Activated T-helper 1 cell treated with Interleukin-2 at 50 U/mL for 16 hours (primary cell): ENCODE measurements around the gene DQX1.

Source experiments
- DNase-seq: peaks from one replicate; pipeline ENCODE4 v3.0.0-alpha.2; 2020; ENCODE audit warnings: low read depth

DQX1 gene

DNA sequence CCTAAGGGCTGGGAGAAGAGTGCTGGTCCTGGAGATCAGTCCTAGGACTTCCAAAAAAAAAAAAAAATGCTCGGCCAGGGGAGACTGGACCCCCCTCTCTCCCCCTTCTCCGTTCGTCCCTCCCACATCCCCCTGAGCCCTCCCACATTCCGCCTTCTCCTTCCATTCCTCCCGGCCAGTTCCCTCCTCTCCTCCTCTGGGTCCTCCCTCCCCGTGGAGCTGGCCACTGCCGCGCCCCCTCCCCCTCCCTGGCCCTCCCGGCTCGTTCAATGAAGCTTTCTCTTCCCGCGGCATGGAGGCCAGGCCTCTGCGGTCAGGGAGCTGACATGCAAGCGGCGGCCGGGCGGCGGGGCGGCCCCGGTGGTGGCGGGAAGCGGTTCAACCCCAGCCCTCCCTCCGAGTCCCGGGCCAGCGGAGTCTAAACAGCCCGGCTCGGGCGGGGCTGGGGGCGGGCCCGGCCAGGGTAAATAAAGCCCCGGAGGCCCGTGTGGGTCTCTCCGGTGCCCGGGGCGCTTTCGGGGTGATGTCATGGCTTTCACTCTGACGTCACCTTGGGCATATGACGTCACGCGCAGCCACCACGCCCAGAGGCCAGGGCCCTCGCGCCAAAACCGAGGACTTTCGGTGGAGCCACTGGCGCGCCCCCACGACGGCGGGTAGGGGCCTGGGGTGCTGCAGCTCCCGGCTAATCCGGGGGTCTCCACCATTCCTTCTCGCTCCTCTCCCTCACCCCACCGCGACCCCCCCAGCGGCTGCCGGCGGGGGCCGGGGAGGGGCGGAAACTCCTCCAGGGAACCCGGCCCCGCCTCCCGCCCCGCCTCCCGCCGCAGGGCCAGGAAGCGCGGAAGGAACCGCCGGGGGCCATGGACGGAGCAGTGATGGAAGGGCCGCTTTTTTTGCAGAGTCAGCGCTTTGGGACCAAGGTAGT is 28.1 kb upstream of the DQX1 start, which contains the start of the genes DOK1 and LOXL3:
DOK1 (plus strand) TSS at position 829 of the 928 bp plus-strand sequence; CDS start at position 864, 35 bp downstream.
LOXL3 (minus strand) TSS at position 51 of the 928 bp plus-strand sequence. CDS start 1,308 bp downstream, outside the sequence.
- peak; percentile 70 for DNase-seq

DNA sequence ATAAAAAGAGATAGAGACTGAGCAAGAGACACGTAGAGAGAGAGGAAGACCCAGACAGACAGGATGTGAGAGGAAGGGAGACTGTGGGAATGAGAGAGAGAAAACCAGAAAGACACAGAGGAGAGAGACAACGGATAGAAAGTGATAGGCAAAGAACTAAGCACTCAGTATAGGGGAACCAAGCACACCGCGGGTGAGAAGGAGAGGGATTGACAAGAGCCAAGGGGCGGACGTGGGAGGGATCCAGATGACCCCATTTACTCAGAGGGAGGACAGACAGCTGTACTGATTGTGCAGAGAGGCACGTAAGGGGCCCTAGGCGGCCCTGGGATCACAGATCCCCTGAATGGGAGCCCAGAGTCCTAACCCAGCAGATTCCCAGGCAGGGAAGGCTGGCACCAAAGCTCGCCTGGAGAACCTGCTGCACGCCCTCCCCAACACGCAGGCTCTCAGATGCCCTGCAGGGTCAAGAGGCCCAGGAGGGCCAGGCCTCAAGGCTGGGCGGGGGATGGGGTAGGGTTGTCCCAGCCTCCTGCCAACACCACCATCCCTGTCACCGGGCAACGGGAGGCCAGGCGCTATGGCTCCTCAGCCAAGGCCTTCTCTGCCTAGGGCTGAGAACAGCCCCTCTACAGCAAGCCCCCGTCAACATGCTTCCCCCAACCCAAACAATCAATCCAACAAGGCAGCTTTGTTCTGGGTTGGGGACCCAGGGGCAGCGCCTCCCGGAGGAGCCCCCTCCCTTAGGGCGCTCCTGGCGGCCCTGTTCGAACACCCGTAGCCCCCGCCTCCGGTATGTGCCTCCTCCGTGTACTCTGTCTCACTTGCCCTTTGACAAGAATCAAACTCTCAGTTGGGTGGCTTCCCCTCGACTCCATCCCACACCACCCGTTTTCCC is 27.1 kb upstream of the DQX1 start:
- DNase-seq, result no peak

DNA sequence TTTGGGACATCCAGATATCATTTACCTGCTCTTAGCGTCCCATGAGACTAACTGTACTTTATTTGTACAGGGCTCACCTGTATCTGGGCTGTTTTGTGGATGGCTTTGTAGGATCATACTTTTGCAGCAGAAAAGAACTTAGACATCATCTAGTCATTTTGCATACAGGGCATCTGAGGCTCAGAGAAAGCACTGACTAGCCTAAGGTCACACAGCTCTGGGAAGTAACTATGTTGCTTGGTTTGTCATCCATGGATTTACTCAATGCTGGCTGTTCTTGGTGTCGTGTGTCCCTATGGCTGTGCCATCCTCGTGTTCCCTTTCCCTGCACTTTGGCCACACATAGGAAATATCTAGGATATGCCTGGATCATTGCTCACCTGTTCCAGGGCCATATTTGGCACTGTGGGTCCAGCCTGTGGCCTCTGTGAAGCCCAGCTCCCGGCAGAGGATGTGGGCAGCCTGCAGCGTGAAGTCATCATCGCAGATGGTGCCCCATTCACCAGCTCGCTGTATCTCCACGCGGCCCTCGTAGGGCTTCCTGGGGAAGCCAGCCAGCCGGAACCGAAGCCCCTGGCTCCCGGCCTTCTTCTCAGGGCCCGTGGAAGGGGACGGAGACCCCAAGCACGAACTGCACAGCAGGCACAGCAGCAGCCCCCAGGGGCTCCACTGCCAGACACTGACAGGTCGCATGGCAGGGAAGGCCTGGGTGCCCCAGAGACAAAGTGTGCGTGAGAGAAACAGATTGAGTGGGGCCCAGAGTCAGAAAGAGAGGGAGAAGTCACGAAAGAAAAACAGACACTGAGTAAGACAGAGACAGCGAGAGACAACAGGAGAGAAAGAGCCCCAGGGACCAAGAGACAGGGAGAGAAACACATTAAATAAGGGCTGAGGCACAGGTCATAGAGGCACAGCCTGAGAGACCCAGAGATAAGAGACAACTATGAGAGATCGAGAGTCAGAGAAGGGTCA is 26.2 kb upstream of the DQX1 start:
- DNase-seq, result no peak

DNA sequence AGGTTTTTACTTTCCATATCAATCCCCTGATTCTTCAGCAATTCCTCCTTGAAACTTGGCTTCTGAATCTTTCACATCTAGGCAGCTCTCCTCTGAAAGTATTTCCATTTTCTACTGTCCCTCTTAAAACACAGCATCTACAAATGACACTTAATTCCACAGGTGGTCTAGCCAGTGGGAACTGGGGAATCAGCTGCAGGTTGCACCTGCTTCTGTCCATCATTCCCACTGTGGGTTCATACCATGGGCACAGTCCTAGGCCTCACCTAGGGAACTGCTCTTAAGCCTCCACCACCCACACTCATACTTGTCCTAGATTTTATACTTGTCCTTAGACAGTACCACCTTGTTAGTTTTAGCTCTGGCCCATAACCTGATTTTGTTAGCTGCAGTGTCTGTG is 25.5 kb upstream of the DQX1 start:
- no peak for DNase-seq

DNA sequence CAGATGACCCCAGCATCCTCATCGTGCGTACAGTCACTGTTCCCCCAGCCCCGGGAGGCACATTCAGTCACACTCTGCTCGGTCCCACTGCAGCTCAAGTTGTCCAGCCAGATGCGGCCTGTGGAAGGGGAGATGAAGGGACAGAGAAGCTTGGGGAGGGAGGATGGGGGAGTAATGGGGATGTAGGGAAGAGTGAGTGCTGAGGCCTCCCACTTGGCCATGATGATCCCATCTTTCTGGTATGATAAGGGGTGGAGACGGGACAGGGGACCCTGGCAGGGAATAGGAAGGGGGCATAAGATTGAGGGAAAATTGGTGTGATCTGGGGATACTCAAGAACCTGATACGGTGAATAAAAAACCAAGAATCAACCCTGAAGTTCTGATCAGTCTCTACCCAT is 24.2 kb upstream of the DQX1 start:
- DNase-seq, result no peak

DNA sequence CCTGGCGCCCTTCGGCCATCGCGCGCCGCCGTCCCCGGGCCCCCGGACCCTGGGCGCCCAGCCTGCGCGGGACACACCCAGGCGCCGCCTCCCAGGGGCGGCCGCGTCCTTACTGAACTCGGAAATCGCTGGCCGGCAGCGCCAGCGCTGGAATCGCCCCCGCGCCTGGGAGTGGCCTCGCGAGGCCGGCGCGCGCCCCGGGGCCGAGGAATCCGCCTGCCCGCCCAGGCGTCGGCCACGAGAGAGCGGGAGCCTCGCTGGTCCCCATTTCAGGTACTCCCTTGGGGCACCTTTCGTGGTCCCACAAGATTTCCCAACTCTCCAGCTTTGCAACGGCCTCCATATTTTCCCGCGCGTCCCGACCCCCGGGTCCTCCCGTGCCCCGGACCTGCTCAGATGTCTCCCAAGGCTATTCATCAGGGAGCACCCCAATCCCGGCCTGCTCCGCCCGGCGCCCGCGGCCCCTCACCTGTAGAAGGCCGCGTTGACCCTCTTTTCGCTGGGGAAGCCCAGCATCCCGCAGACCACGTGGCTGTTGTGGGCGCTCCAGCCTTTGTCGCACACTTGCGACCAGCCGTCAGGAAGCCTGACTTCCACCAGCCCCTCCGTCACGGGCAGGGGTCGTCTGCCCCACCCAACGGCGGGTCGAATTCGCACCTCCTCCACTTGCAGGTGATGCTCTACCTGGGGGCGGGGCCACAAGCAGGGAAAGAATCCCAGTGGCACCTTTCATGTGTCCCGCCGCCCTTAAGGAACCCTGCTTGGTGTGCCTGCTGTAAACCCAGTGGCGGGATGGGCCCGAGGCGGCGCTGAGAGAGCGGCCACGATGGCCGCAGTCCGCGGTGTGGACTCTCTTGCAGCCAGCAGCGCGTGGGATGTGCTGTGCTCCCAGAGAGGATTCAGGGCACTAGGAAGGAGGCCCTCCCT is 23.1 kb upstream of the DQX1 start:
- no peak for DNase-seq

DNA sequence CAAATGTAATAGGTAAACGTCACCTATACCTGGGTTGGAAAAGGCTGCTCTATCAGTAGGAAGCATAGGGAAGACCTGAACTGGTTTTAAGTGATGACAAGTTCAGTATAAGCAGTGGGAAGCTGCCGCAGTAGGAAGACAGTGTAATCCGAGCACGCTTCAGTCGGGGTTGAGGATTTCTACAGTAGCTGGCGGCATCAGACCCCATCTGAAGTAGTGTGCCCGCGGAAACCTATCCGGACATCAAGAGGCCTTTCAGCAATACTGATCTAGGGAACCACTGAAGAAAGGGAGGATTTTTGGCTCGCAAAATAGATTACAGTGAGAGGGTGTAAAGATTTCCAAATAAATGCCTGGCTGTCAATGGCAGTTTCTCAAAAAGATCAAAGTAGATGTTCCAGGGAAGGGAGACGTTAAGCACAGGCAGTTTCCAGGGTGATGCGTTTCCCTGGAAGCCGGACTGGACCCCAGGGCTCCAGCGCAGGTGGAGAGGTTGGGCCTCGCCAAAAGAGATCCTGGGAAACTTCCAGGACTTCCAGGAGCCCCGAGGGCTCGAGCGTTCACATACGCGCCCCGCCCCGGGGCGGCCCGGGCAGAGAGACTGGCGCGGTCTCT is 22.4 kb upstream of the DQX1 start:
- no peak for DNase-seq

DNA sequence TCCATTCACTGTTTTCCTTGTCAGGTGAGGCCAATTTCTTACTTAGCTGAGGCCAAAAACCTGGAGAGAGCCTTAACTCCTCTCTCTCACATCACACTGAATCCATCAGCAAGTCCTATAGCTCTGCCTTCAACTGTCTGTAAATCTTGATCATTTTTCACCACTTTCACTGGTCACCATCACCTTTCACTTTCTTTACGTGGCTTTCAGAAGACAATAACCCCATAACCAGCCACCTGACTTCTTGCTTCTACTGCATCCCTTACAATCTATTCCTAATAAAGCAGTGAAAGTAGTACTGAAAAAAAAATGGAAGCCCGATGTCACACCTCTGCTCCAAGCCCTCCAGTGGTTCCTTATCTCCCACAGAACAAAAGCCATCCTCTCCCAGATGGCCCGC is 20.0 kb upstream of the DQX1 start:
- no peak for DNase-seq

DNA sequence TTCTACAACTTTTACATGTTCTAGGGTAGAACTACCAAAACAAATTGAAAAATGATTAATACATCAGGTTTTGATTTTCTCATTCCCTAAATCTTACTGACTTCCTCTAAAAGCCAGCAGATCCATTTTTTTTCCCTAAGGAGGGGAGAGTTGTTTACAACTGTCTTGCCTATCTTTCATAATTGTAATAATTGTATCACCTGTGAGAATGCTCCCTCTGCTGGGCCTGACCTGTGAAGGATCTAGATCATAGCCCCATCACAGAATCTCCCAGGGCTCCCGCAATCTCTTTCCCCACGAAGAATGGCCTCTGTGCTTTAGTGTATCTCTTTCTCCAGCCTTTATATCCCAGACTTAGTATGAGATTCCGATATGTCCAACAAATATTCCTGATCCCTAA is 18.6 kb upstream of the DQX1 start:
- DNase-seq, result no peak

DNA sequence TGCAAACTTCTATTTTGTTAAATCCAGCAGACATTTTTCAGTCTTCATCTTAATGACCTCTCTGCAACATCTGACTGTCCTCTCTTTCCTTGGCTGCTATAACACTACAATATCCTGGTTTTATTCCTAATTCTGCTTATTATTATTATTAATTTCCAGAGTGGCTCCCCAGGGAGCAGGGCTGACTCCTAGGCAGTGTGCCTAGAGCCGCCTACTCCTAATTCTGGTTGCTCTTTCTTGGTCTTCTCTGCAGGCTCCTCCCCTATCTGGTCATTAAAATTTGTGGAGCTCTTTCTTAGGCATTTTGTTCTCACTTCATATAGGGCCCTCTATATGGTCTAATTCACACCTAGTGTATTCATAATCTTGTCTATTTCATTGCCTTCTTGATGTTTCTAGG is 16.9 kb upstream of the DQX1 start:
- no peak for DNase-seq

DNA sequence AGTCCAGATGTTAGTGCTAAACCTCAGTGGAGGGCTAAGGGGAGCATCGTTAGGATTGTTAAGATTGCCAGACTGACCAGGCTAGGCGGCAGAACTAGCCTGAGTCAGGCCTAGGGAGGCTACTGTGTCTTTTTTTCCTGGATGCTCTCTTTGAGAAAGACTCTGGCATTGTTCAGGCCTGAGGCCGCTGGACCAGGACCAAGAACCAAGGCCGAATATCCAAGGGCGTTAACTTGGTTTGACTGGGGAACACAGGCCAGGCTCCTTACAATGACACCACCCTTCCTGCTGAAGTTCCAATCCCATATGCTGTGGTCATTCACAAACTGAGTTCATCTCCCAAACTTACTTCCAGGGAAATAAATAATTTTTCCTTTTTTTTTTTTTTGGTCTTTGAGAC is 14.3 kb upstream of the DQX1 start:
- DNase-seq, result no peak

DNA sequence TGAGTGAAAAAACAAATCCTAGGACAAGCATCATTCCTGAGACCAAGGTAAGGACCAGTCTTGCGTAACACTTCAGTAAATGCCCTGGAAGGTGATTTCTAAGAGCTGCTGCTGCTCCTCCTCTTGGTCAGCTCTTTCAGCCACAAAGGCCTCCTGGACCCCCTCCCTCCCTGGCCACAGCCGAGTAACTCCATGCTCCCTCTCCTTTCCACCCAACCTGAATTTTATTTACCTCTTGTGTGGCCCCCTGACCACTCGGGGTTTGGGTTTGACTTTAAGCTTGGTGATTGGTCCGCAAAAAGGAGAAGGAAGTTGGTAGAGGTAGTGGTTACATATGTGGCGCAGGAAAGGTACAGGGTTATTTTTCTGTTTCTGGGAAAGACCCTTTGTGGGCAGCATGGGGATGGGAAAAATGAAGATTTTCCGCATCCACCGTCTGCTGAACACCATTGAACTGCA is 12.9 kb upstream of the DQX1 start:
- no peak for DNase-seq

DNA sequence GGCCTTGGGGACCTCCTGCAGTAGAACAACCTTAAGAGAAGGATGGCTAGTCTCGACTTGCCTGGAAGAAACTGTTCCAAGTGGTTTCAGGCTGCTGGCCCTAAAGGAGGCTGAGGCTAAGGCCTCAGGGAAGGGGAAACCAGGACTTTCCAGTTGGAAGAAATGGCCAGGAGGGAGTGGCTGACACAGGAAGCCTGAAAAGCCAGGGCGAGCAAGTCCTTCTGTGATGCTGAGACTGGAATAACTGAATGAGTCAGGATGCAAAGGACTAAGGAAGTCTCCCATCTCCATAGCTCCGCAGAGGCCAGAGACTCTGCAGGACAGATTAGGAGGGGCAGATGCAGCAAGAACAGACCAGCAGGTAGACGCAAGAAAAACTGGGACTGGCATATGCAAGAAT is 11.1 kb upstream of the DQX1 start:
- no peak for DNase-seq

DNA sequence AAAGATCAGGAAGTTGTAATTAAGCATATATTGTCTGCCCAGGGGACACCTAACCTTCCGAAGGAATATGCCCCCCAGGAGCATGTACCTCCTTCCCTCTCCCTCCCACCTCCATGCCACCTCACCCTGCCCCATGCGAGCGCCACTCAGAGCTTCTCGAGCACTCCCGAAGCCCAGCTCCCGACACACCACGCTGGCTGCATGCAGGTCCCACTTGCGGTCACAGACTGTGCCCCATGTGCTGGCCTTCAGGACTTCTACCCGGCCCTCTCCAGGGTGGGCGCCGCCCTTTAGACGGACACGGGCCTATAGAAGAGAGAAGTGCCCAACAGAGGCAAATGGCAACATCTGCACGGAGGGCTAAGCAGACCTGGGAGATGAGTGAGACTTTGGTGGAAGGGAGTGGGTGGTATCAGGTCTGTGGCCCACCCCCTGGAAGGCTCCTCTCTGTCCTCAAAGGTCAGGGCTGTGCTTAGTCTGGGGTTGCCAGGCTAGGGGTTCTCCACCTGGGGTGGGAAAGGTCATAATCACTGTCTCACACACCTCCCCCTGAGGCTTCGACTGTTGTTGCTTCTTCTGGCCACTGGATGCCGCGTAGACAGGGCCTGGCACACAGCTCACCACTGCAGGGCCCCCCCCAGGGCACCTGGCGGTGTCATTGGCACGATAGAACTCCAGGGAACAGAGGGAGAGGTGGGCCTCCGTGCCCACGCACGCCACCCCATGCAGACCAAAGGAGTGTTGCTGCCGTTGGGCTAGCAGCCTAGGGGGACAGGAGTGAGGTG is 10.3 kb upstream of the DQX1 start:
- DNase-seq, result no peak

DNA sequence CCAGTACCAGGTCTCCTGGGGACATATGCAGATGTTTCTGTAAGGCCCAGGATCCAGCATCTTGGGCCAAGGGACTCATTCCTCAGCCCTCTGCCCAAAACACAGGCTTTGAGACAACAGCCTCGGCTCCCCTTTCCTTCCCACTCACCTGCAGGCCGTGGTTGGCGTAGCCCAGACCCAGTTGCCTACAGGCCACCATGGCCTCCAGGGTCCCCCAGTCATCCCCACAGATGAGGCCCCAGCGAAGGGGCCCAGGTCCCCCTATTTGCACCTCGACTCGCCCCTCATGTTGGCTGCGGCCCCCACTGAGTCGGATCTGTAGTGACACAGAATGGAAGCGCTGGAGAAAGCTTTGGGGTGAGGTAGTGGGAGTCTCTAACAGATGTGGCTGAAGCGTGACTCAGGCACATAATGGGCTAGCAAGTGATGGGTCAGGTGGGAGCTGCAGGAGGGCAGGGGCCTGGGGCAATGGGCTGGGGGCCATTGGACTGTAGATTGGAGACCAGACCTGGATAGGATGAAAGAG is 9.5 kb upstream of the DQX1 start:
- DNase-seq, result no peak

DNA sequence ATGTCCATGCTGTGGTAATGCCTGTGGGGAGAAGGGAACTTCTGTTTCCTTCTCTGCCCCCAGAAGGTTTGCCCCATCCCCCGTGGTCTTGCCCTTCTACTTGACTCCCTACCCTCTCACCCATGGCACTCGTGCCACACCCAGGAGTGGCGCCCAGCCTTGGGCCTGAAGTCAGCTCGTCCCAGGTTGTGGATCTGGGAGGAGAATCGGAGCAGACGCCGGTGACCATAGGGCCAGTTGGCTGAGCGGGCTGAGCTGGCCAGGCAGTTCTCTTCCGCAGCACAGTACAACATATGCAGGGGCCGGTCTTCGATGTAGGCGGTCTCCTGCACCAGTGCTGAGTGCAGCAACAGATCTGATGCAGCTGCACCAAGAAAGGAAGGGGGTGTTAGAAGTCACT is 8.4 kb upstream of the DQX1 start:
- DNase-seq, result no peak

DNA sequence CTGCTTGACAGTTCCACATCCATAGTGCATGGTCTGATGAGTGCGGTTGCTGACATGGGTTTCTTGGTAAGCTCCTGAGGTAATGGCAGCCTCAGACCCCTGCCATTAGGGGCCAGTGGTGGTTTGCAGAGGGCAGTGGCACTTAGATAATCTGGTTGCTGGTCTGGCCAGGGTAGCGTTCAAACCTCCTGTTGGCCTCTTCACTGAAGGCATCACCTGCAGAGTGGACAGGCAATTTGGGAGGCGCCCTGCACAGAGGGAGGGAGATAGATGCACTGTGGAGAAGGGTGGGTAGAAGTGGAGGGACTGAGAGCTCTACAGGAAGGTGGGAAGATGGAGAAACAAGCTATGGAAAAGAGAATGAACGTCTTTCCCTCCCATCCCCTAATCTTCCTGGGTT is 7.4 kb upstream of the DQX1 start:
- DNase-seq, result no peak

DNA sequence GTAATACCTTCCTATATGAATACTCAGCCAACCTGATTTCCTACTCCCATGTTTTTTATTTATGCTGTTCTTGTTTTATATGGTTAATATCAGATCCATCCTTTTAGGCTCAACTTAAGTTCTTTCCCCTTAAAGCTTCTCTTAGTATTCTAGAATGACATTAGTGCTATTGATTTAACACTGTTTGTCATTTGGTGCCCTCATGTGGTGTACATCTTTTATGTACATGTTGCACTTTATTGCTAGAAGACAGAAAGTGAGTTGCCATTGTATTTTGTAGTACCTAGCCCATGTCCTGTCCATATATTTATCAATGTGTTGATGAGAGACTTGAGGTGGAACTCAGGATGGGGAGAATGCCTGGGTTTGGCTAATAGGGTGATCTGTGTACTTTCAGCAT is 6.2 kb upstream of the DQX1 start:
- DNase-seq, result no peak

DNA sequence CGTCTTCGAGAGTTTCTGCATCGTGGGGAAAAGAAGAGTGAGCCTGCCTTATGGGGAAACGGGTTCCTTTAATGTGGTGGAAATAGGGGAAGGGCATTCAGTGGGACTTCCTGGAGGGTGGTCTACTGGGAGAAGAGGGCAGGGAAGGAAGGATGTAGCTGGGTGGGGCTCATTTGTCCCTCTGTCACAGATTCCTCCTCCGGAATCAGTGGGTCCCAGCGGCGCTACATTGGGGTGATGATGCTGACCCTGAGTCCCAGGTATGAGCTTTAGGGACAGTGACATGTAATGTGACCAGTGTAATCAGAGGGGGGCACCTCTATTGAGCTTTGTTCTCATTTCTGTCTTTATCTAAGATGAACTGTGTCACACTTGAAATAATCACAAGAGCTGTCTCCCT is 5.6 kb upstream of the DQX1 start:
- DNase-seq, result no peak
